NOMO-1 treated with dmso at 0.1 percent for 144 hours (cell line): Measurements from ENCODE around the gene LUC7L.
"Not testable (repeated sequence)": the region's sequence is repeated elsewhere in the genome, so short reads cannot be mapped to it uniquely, and the experiment has no call there.

ENCODE experiments used
- DNase-seq: peaks from one replicate; lab custom pipeline; 2025; ENCODE audit not compliant: unreplicated experiment; lab: John Stamatoyannopoulos, UW

LUC7L gene, protein sequence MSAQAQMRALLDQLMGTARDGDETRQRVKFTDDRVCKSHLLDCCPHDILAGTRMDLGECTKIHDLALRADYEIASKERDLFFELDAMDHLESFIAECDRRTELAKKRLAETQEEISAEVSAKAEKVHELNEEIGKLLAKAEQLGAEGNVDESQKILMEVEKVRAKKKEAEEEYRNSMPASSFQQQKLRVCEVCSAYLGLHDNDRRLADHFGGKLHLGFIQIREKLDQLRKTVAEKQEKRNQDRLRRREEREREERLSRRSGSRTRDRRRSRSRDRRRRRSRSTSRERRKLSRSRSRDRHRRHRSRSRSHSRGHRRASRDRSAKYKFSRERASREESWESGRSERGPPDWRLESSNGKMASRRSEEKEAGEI

DNA sequence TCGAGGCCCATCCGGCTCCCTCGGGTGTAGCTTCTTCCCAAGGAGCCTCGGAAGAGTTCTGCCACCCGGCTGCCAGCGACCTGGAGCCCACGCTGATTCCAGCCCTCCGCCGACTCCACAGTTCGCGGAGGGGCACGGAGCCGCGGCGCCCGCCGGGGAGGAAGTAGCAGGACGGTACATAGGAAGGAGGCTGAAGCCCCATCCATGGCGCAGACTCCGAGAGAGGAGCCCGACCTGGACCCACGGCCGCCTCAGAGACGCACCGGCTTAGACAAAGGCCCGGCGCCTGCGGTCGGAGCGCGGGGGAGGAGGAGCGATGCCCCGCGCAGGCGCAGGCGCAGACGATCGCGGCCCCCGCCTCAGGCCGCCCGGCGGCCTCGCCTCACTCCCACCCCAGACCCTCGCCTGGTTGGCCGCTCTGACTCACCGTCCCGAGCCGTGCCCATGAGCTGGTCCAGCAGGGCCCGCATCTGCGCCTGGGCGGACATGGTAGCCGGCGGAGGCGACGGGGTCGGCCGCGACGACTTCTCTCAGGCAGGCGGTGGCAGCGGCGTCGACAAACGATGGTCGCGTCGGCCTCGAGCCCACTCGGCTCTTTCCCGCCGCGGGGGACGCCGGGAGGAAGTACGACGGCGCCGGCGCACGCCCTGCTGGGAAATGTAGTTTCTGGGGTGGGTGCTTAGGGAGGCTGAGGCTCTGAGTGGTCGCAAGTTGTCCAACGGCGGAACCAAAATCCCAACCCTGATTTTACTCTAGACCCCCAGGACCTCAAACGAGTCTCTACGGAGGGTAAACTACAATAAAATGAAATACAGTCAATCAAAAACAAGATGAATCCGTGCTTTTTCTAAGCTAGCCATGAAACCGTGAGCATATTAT lies at the start of gene LUC7L:
Gene LUC7L (minus strand): TSS at position 598 of the 879 bp plus-strand sequence. CDS start 110 bp downstream, at position 488.
- peak; percentile 72 for DNase-seq

DNA sequence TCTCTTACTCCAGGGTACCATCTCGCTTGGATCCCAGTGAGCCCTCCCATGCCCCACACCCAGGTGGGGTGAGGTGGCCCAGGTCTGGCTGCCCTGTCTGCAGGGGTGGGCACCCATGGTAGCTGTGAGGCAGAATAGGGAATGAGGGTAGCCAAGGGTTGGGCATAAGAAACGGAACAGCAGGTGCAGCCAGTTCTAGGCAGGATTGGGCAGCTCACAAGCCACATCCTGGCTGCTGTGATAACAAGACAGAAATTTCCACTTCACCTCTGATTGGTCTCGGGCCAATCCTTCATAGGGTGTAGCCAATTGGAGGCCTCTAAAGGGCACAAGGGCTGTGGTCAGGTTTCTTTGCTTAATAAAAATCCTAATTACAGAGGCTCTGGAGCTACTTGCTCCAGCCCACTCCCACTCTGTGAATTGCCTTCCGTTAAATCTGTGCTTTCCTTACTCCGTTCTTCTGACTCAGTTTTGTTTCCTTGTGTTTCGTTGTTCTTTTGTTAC lies 49.7 kb upstream of the LUC7L start:
- no peak for DNase-seq

DNA sequence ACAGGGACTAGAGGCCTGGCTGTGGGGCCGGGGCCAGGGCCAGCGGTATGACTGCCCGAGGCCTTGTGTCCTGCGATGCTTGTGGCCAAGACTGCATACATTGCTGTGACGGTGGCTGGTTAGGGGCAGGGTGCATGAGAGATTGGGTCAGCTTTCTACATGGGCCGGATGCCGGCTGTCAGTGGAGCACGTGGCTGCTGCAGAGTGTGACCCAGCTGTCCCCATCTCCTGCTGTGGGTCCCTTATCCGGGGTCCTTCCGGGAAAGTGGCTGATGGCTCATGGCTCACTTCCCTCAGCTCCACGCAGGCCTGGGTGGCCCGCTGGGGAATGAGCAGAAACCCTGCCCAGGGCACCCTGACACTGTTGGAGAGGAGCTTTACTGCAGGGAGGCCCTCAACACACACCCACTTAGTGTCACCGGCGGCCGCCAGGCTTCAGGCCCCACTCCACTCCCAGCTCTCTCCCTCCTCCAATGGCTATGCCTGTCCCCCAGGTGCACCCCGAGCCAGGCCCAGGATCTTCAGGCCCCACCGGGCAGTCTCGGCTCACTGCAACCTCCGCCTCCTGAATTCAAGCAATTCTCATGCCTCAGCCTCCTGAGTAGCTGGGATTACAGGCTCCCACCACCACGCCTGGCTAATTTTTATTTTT lies 47.3 kb upstream of the LUC7L start:
- no peak for DNase-seq

DNA sequence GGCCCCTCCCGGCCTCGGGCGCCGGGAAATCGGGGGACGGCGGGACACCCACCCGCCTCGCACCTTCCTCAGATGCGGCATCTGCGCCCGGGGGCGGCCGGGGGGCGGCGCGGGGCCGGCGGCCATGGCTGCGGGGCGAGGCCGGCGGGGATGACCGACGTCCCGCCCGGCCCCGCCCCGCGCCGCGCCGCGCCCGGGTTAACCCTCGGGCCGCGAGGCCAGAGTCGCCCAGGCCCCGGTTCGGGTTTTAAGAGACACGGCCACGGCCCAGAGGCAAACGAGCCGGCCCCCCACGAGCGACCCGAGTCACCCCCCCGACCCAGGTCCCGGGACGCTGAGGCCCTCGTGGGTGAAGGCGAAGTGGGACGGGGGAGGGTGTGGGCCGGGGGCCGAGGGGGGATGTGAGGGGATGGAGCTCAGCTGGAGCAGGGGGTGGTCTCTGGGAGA lies 46.6 kb upstream of the LUC7L start, which contains the start of gene RGS11:
Gene RGS11 (minus strand): TSS at position 159 of the 447 bp plus-strand sequence. CDS start 33 bp downstream, at position 126.
- no peak for DNase-seq

DNA sequence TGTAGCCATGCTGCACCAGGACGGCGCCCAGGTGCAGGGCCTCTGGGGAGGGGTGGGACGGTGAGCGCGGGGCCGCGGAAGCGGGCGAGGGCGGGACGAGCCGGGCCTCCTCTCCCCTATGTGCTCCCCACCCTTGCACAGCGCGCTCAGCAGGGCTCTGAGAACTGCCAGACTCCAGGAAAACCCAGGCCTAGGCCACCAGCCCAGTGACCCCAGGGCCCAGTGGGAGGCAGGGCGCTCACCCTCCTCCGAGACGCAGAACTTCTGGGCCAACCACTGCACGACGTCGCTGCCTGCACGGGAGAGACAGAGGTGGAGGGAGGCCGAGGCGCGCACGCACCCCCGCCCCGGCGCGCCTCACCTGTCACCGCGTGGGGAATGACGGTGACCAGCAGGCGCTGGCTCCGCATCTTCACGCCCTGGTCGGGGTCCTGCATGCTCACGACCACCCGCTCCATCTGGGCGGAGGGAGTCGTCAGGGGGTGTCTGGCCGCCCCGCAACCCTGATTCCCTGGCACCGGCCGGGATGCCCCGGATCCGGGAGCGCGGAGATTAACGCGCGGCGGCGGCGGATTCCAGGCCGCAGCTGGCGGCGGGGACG lies 45.9 kb upstream of the LUC7L start:
- DNase-seq = no peak

DNA sequence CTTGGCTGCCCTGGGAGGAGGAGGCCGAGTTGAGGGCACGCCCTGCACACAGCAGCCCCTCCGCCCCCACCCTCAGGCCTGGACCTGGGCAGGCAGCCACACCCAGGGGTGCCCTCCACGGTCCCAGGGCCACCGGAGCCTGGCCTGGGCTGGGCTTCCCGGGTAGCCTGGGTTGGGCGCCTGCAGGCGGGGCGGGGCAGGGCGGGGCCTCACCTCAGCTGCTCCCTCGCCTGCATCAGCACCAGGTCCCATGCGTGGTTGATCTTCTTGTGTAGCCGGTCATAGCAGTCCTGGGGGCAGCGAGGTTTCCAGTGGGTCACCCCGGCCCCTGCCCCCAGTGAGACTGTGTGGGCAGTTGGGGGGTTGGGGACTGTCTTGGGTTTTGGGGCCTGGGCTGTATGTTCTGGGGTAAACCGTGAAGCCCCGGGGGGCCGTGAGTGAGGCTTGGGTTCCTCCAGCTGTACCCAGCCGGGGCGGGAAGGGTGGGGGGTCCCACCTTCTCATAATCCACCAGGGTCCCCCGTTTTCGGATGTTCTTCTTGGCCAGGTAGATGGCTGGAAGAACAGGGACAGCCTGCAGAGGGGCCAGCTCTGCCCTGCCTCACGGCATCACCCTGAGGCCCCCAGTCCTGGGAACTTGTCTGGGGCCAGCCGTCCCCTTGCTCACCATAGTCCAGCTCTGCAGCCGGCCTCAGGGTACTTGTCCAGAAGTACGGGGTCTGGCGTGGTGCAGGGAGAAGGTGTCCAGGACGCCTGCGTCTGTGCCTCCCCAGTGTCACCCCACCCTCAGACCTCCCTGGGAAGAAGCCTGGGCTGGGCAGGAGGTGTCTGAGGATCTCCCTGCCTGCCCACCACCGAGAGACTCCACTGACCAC lies 44.5 kb upstream of the LUC7L start:
- no peak for DNase-seq

DNA sequence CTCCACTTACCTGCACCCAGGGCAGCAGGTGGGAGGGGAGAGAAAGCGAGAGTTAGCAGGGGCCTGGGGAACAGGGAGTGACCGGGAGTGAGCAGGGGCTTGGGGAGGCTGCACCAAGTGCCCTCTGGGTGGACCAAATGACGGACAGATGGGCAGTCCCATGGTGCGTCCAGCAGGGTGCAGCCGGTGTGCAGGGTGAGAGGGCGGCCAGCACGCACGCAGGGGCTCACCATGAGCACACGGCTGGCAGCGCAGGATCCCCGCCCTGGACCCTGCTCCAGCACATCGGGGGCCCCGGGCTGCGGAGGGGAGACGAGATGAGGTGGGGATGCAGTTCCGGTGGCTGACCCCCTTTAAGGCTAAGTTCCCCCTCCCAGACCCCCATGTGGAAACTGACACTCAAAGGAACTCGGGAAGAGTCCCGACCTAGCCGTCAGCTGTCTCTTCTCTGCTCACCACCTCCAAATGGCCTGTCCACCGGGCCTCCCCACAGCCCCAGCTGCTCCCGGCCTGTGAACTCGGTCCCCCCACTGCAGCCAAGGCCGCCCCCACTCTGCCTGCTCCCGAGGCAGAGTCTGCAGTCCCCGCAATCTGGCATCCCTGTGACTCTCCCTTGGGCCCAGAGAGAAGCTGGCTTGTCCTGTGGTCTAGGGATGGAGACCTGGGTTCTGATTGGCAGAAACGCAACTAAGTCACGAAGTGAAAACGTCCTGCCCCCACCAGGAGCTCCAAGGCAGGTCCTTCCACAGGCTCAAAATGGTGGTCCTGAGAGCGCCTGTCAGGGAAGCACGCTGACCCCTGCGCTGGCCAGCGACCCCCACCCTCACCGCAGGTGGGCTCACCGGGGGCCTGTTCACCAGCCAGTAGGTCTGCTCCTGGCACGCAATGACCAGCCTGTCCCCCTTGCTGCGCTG lies 43.6 kb upstream of the LUC7L start:
- DNase-seq = no peak

DNA sequence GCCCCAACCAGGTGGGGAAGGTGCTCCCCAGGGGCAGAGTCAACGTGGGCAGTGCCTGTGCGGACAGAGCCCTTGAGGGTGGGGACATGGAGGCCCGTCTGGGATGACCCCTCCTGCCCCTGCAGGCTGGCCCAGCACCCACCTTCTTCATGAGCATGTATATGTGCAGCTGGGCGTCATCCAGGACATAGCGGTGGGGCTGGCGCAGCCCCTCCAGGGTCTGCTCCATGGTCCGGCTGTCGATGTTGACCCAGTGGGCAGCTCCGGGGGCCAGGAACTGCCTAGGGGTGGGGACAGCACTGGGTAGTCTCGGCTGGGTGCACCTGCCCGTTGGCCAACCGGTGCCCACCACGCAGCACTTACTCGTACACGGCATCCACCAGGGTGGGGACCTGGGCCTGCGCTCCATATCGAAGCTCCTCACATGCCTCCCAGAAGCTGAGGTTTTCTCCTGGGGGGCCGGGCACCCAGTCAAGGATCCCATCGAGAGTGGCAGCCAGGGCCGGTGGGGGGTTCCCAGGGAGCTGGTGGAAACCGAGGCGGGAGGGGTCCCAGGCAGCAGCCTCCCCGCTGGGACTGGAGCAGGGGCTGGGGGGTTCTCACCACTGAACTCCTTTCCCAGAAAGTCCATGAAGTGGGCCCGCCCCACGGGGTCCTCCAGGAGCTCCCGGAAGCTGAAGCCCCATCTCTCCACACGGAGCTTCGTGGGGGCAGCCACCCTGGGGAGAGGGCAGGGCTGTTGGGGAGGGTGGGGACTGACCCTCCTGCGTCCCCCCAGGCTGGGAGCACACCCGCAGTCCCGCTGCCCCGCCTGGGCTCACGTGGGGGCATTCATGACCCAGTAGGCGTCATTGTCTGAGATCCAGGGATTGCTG lies 41.4 kb upstream of the LUC7L start:
- no peak for DNase-seq

DNA sequence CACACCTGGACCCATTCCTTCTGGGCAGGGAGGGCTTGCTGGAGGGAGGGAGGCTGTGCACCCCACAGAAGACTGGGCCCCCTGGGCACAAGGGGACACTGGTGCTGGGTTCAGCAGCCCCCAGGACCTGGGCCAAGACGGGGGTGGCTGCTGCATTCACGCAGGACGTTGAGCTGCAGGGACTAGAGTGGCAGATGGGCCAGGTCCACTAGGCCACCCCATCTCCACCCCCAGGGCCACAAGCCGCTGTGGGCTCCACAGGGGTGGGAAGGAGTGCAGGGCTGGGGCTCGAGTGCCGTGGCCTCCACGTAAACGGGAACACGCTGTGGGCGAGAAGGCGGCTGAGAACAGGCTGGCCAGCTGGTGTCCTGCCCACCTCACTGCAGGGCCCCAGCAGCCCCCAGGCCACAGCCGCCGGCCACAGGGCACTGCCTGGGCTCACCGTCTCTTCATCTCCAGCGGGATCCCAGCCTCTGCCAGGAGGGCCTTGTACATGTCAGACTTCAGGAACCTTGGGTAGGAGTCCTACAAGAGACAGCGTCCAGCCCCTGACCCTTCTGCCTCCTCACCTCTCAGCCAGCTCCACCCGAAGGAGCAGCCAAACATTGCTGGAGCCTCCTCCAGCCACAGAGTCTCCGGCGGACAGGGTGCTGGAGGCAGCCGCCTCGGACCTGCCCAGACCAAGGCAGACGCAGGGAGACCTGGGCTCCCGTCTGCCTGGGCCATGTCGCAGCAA lies 40.0 kb upstream of the LUC7L start:
- no peak for DNase-seq

DNA sequence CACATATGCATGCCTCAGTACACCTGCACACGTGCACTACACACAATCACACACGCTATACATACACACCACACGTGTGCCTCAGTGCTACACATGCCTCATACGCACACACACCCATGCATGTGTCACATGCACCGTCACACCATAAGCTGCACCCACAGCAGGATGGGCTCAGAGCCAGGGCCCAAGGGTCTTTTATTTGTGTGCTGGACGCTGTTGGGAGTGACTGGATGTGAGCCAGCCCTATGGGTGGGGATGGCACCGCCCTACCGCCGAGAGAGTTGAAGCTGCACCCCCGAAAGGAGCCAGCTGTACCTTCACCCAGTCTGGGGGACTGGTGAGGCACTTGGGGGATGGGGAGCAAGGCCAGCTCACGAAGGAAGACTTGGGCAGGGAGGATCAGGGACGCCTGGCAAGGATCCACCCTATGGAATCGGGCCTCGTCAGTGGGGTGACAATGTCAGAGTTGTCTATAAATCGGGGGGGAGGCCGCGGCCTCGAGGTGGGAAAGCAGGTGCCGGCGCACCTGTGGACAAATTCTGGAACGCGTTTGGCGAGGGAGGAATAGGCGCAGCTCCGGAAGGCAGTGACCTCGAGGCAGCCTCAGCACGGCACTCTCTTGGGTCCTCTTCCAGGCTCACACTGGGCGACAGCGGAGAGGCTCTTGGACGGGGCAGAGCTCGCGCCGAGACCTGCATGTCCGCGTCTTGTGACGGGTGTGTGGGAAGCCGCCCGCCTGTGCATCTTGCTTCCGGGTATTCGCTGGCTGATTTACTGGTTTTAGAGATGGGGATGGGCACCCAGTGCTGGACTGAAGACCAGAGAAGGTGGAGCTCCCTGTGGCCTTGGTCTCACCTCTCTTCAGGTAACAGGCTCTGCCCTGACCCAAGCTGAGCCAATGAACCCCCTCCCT lies 39.1 kb upstream of the LUC7L start:
- no peak for DNase-seq

DNA sequence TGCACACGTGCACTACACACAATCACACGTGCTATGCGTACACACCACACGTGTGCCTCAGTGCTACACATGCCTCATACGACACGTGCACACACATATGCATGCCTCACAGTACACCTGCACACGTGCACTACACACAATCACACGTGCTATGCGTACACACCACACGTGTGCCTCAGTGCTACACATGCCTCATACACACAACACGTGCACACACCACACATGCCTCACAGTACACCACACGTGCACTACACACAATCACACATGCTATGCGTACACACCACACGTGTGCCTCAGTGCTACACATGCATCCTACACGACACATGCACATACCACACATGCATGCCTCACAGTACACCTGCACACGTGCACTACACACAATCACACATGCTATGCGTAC lies 38.3 kb upstream of the LUC7L start:
- not testable (repeated sequence) for DNase-seq

DNA sequence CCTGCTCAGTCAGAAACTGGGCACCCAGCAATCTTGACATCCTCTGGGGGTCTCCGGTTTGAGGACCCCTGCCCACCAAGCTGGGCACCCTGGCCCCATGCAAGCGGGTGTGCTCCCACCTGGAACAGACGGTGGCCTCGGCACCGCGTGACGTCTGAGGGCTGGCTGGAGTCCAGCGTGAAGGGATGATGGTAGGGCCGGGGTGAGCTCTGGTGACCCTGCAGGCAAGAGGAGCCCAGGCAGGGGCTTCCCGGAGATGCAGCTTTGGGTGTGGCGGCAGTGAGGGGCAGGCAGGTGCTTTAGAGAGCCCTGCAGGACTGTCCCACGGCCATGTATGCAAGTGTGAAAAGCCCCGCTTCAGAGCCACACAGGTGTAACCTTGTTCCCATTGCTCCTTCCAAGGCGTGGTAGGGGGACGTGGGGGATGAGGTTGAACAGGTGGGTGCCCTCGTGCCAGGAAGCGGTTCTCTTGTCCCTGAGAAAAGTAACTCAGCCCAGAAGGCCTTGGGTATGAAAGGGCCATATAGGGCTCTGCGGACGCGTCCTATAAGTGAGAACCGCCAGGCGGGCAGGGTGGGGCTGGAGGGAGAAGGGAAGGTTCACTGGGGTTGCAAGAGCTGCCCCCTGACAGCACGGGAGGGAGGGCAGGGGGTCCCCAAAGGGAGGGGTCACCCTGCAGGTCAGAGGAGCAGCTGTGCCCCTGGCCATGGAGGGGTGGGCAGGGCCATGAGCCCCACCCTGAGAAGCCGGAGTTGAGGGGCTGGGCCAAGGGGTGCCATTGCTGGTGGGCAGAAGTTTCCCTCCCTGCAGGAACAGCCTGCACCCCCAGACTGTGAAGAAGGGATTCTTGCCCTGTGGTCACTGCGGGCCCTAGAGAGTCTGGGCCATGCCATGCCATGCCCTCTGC lies 37.3 kb upstream of the LUC7L start:
- DNase-seq = no peak

DNA sequence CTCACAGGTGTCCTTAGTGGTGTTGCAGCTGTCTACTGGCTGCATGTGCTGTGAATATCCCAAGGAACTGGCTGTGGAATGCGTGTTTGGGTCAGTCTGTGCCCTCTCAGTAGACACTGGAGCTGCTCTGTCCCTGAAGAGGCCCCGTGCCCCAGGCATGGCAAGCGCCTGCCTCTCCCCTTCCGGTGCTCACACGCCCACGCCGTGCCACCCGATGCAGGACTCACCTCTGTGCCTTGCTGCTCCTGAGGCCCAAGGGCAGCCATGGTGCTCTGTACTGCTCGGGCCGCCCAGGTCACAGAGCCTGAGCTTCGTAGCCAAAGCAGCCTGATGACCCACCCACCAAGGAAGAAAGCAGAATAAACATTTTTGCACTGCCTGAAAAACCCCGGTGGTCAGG lies 36.5 kb upstream of the LUC7L start:
- DNase-seq = no peak

DNA sequence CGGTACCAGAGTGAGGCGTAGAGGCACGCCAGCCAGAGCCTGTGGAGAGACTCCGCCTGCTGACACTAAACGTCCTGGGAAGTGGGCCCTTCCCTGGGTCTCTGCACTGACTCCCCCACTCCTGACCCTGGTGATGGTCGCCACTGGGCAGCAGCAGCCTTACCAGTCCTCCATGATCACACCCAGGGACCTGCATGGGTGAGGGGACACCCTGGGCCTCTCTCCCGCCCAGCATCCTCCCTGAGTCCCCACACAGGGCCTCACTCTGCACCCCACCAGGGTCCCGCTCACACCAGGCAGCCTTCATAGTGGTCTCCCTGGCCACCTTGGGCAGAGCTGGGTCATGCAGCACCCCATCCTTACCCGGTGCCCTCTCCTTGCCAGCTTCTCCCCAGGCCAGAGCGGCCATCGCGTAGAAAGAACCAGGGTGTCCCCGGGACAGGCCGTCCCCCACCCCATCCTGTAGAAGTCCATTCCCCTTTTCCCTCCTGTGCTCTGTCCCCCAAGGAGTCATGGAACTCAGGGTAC lies 35.8 kb upstream of the LUC7L start:
- no peak for DNase-seq

DNA sequence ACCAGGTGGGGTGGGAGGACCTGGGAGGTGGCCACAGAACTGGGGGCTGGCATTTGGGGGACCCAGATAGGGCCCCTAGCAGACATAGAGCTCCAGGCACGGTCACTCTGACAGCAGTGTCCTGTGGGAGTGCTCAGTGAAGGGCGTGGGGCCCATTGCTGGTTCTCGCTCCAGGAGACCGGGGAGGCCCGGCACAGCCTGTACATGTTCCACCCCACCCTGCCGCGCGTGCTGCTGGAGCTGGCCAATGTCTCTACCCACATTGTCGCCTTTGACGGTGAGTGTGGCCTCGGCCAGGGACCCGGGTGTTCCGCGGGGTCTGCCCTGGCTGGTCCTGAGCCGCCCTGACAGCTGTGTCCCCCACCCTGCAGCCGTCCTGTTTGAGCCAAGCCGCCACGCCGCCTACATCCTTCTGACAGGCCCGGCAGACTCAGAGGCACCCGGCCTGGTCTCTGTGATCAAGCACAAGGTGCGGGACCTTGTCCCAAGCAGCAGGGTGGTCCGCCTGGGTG lies 35.2 kb upstream of the LUC7L start:
- DNase-seq = no peak
